DMS 273 treated with DMSO at 0.1 percent for 48 hours (cell line): ENCODE results near the gene TBX10.
"Not testable (repeated sequence)": the region's sequence is repeated elsewhere in the genome, so short reads cannot be mapped to it uniquely, and the experiment has no call there.

Experiments used
- DNase-seq: peaks from one replicate; lab custom pipeline; 2025; lab: John Stamatoyannopoulos, UW

The TBX10 gene

DNA sequence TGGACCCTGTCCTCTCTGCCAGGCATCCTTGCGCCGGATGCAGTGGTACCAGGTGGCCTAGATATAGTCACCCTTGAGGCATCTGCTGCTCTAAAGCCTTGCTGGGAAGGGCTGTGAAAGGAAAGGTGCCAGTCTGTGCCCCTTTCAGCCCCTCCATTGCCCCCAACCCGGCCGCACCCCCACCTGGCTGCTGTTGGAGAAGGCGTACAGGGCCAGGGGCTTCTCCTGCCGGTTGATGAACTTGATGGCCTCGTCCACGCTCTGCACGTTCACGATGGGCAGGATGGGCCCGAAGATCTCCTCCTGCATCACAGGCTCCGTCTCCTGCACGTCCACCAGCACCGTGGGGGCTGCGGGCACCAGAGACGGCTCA lies 24.6 kb upstream of the TBX10 start:
- no peak for DNase-seq

DNA sequence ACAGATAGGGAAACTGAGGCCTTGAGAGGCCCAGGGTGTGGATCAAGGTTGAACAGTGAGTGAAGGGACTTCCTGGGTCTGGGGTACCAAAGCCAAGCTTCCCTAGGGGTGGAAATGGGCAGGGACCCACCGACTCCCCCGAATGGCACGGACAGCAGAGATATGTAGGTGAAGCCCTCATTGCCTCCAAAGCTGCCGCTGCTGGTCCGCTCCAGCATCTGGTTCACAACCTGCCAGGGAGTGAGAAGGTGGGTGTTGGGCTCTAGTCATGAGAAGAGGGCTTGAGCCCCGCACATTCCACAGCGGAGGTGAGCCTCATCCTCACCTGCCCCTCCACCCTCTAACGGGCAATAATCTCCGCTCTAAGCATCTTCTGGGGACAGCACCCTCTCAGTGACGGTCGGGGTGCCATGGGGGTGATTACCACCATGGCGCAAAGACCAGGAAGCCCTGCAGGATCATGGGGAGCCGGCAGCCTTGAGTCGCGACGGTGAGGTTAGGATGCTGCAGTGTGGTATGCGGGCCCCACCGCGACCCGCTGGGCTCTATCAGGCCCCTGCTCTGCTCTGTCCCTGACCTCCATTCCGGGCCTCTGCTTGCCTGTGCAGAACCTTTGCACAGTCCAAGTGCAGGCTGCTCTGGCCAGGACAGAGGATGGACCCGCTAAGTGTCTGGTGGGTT lies 24.1 kb upstream of the TBX10 start:
- no peak for DNase-seq

DNA sequence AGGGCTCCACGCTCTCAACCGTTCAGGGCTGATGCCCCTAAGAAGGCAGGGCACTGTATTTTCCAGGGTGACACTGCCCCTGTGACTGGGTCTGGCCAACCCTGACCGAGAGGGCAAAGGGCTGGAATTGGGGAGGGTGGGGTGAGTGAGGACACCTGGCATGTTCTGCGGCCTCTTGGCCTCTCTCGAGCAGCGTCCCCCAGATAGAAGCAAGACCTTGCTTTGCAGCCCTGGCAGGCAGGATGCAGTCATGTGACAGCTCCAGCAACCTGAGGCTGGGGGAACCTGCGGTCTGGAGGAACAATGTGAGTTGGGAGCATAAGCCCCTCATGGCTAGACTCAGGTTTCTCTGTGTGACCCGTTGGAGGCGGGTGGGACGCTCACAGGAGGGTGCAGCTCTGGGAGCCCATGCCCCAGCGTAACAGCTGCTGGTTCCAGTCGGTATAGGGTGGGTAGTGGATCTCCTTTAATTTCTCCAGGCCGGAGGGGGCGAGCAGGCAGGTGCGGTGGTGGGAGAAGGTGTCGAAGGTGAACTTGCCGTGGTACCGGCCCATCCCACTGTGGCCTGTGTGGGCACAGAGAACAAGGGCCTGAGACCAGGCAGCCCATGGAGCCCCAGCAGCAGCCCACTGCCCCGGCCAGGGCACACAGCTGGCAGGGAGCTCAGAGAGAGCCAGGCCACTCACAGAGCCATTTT lies 23.4 kb upstream of the TBX10 start:
- DNase-seq, result no peak

DNA sequence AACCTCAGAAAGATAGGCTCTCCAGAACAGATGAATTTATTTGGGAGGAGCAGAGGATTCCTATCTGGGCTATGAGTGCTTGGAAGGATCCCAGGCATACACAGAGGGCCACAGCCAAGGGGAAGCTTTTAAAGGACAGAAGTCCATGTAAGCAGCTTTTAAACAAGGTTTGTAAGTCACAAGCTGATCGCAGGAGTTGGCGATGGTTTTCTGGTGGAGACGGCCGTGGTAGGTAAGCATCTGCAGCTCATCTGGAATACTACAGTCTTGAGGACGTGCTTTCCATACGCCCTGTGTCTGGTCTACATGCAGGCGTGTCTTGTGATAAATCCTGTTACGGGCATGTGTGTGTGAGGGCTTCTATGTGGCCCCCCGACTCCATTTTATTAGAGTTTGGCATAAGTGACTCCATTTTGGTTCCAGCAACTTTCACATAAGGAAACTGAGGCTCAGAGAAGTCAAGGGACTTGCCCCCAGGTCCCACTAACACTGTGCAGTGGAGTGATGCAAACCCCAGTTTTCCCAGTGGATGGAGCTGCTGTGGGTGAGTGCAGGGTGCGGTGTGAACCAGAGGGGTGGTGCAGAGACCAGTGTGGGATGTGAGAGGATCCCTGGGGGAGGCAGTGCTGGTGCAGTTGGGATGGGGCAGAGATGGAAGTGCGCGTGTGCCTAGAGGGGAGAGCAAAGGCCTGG lies 22.7 kb upstream of the TBX10 start:
- DNase-seq, result no peak

DNA sequence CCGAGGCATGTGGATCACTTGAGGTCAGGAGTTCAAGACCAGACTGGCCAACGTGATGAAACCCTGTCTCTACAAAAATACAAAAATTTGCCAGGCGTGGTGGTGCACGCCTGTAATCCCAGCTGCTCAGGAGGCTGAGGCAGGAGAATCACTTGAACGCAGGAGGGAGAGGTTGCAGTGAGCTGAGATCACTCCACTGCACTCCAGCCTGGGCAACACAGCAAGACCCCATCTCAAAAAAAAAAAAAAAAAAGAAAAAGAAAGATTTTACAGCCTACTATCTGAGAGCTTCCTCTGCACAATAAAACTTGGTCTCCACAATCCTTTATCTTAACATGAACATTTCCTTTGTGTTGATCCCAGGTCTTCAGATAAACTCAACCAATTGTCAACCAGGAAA lies 21.2 kb upstream of the TBX10 start:
- not testable (repeated sequence) for DNase-seq

DNA sequence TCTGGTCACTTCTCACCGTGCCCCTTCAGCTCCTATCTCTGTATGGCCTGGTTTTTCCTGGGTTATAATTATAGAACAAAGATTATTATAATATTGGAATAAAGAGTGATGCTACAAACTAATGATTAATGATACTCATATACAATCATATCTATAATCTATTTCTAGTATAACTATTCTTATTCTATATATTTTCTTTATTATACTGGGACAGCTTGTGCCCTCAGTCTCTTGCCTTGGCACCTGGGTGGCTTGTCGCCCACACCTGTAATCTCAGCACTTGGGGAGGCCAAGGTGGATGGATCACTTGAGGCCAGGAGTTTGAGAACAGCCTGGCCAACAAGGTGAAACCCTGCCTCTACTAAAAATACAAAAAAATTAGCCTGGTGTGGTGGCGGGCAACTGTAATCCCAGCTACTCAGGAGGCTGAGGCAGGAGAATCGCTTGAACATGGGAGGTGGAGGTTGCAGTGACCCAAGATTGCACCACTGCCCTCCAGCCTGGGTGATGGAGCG lies 20.1 kb upstream of the TBX10 start:
- DNase-seq, result not testable (repeated sequence)

DNA sequence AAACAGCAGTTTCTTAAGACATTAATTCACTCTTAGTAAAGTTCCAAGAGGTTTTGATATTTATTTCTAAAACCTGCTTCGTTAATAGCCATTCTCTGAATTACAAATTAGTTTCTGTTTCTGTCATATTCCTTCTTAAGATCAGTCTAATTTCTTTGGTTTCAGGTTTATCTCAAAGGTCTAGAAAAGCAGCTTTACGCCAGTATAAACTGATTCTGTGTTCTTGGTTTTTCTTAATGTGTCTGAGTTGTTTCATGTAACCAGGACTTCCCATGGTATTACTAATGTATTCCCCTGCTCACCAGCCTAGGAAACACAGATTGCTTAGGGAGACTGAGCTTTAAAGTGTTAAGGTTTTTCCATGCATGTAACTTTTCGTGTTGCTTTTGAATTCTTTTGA lies 17.7 kb upstream of the TBX10 start:
- DNase-seq, result no peak

DNA sequence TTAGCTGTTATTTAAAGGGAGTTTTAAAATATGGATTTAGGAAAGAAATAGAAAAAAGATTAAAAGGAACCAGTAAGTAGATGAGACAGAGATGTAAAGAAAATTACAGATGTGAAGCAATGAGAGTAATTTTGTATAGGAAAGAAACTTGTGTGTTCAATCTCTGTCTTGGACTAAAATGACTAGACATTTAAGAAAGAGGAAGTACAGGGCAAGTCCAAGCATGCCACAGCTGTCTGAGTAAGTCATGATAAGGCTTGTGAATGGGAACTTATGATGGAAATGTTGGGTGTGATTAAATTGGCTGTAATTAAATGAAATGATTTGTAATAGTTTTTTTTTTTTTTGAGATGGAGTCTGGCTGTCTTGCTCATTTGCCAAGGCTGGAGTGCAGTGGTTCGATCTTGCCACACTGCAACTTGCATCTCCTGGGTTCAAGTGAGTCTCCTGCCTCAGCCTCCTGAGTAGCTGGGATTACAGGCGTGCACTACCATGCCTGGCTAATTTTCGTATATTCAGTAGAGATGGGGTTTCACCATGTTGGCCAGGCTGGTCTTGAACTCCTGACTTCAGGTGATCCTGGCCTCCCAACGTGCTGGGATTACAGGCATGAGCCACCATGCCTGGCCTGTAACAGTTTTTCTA lies 16.8 kb upstream of the TBX10 start:
- no peak for DNase-seq

DNA sequence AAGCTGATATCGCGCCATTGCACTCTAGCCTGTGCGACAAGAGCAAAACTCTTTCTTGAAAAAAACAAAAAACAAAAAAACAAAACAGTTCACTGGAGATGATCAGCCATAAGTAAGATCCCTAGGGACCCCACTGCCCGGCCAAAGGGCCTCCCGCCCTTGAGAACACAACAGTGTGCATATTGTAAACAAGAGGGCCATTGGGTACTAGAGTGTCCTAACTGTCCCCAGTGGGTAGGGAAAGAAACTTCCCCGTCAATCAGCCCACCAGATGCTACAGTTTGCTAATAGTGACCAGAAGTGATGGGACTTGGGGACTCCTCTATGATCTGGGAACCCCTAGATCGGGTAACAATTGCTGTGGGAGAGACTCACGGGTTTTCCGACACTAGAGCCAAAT lies 14.7 kb upstream of the TBX10 start:
- DNase-seq, result no peak

DNA sequence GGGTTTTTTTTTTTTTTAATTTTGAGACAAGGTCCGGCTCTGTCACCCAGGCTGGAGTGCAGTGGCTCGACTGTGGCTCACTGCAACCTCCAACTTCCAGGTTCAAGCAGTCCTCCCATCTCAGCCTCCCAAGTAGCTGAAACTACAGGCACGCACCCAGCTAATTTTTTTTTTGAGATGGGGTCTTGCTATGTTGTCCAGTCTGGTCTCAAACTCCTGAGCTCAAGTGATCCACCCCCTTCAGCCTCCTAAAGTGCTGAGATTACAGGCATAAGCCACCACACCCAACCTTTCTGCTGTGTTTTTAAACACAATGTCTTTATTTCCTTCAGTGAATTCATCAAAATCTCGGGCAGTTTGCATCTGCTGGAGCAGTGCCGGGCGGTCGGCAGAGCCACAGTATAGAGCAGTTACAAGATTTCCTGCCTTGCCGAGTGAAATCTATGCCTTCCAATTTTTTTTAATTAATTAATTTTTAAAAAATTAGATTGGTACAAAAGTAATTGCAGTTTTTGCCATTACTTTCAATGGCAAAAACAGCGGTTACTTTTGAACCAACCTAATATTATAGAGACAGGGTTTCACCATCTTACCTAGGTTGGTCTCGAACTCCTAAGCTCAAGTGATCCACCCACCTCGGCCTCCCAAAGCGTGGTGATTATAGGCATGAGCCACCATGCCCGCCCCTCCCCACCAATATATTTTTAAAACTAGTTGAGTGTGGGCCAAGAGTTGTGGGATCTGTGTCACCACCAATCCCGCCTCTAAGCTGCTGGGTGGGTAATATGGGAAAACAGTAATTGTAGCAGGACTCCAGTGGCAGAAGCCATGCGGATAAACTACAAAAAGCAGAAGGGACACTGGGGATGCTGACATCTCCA lies 13.6 kb upstream of the TBX10 start:
- no peak for DNase-seq

DNA sequence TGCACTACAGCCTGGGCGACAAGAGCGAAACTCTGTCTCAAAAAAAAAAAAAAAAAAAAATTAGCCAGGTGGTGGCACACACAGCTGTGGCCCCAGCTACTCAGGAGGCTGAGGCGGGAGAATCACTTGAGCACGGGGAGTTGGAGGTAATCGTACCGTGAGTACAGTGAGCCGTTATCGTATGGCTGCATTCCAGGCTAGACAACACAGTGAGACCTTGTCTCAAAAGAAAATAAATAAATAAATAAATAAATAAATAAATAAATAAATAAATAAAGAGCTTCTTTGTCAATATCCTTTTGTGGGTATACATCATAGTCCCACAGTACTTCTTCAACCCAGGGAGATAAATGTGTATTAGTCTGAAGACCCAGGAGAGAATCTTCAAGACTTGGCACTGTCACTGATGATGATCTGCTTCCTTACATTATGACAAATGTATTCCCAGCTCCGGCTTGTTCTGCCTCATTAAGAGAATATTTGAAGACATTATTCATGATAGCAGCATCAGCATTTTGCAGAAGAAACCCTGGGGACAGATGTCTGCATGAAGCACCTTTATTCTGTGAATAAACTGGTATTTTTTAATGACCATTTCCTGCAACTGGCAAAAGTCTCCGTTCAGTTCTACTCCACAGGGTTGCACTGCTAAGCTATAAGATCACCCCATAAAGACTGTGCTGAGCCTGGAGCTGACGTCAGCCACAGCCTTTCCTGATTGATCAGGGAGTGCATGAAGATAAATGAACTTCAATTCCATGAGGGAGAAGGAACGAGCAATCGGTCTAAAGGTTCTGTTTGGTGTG lies 12.6 kb upstream of the TBX10 start:
- no peak for DNase-seq

DNA sequence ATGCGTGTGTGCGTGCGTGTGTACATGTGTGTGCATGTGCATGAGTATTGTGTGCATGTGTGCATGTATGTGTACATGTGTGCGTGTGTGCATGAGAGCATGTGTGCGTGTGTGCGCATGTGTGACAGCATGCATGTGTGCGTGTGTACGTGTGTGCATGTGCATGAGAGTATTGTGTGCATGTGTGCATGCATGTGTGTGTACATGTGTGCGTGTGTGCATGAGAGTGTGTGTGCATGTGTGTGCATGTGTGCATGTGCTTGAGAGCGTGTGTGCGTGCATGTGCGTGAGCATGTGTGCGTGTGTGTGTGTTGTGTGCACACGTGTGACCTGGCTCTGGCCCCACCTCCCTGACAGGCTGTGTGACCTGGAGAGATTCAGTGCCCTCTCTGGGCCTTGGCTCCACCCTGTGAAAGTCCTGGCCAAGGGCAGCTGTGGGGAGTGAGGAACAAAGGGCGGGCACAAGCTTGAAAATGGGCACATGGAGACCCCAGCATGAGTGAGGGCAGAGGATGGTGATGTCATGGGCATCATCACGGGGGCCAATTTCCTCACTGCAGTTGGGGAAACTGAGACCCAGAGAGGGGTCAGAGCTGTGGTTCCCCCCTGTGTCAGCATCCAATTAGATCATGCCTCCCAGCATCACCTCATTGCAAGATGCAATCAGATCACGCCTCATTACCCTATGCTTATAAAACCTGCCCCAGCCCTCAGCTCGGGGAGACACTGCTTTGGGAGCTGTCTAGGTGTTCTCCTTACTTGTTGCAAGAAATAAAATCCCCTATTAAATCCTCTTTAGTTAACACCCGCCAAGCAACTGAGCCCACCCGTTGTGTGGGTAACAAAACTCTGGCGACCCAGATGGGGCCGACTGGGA lies 10.3 kb upstream of the TBX10 start:
- DNase-seq, result no peak

DNA sequence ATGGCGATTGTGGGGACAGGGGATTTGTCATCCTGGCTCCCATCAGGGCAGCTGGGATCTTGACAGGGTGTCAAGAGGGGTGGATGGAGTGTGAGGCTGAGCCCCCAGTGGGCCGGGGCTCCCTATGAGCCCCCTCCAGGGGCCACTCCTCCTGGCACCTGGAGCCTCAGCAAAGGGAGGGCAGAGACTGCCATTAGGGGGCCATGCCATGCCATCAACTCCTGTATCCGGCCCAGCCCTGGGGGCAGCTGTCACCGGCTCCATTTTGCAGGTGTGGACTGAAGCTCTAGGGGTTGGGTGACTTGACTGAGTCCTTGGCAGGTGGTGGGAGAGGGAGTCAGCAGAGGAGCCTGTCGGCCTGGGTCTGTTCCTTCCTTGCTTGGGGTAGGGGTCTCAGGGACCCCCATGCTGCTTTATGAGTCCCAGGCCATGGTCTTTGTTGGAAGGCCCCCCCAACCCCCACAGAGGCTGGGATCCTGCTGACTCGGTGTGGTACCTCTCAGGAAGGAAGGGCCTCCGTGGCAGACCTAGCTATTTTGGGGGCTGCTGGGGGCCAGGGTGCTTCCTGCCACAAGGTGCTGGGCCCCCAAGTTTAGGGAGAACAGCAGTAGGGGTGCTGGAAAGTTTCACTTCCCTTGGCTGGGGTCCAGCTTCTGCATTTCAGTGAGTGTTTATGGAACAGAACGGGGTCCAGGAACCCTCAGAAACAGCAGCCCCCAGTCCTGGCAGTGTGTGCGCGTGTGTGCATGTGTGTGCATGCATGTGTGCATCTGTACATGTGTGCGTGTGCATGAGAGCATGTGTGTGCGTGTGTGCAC lies 9.4 kb upstream of the TBX10 start:
- no peak for DNase-seq

DNA sequence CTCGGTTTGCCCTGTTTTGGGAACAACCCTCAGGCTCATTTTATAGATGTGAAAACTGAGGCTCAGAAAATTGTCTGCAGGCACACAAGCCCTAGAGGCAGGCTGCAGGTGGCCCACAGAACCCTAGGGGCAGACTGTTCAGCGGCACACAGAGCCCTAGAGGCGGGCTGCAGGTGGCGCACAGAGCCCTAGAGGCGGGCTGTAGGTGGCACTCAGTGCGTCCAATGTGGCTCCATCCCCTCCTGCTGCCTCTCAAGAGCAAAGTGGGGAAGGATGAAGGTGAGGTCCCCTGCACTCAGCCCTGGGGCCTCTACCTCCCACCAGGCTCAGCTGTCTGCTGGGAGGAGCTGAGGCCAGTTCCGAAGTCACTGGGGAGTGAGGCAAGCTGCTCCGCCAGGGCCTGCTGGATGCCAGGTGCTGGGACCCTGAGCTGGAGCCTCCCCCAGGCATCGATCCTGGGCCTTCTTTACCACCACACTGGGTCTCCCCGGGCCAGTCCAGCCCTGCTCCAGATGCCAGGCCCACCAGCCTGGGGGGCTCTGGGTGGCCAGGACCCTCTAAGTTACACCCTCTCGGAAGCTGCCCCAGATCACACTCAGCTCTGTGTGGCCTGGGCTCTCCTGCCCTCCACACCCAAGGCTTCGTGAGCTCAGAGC lies 8.7 kb upstream of the TBX10 start:
- no peak for DNase-seq

DNA sequence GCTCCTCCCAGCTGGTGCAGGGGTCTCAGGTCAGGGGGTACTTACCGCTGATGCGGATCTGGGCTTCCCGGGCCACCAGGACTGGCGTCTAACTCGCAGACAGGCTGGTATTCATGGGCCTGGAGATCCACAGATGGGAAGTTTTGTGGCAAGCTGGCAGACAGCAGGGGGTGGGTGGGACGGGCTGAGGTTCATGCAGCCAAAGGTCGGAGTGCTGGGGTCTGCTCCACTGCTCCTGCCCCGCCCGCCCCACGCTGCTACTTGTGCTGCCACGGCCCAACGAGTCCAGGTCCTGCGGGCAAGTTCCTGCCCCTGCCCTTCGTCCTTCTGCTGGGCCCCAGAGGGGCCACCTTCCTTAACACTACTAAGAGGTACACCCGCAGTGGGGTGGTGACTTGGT lies 7.9 kb upstream of the TBX10 start:
- DNase-seq, result no peak

DNA sequence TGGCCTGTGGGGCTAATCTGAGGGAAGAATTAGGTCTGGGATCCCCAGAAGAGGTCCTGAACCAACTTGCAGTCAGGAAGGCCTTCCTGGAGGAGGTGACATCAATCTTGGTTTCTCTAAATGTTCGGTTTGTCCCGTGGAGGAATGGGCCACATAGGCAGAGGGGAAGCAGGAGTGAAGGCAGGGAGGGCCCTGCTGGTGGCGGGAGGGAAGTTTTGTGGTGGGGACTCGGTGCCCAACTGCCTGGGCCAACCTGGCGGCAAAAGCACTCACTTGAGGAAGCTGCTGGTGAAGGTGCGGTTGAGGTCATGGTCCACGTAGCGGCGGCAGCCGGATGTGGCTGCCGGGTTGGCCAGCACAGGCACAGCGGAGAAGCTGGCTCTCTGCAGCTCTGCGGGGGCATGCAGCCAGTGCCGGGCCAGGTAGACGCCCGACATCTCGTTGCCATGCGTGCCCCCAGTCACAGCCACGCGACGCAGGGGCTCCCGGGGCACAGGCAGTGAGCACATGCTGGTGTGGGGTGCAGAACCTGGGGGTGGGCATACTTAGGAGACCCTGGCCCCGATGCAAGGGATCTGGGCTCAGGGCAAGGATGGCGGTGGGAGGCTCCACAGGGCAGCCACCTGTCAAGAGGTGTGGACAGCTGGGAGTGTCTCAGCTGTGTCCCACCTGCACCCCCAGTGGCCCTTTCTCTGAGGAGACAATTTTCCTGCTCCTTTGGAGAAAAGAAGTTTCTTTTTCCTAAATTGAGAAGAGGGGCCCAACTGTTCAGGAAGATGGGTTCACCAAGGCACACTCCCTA lies 7.2 kb upstream of the TBX10 start:
- DNase-seq, result no peak
